Uterus (tissue), 2 donors: ENCODE measurements around the gene ZNF10.

ENCODE experiments used
- CTCF ChIP-seq, 4 experiments: fragments of 200-600 bp in 2 of 4; fragments of 450-650 bp in 2 of 4; sonication (generic) in 2 of 4; IDR thresholded peaks; one replicate each; pipeline ENCODE4 v1.5.1; 2016 to 2019; ENCODE audit warnings: antibody characterized with exemption in 4 of 4, mild to moderate bottlenecking in 2 of 4, moderate library complexity in 1 of 4
- POLR2A ChIP-seq, 2 donors: fragments of 450-650 bp; IDR thresholded peaks; one replicate each; pipeline ENCODE4 v1.6.1; 2016; ENCODE audit warnings: antibody characterized with exemption in 2 of 2, mild to moderate bottlenecking in 1 of 2, moderate library complexity in 1 of 2

- no peak for TF ChIP-seq CTCF (IDR thresholded peaks at IDR 0.05)
- TF ChIP-seq POLR2A (IDR thresholded peaks at IDR 0.05): no peak
Measured at GRCh38 chr12:133180669-133181068, 50.2 kb downstream of the ZNF10 start.
